NCI-H446 (cell line): ENCODE results near the gene RASAL1.

Experiments used
- DNase-seq, 2 experiments: peaks; one replicate each; lab custom pipeline; 2025; lab: John Stamatoyannopoulos, UW

RASAL1 gene, protein sequence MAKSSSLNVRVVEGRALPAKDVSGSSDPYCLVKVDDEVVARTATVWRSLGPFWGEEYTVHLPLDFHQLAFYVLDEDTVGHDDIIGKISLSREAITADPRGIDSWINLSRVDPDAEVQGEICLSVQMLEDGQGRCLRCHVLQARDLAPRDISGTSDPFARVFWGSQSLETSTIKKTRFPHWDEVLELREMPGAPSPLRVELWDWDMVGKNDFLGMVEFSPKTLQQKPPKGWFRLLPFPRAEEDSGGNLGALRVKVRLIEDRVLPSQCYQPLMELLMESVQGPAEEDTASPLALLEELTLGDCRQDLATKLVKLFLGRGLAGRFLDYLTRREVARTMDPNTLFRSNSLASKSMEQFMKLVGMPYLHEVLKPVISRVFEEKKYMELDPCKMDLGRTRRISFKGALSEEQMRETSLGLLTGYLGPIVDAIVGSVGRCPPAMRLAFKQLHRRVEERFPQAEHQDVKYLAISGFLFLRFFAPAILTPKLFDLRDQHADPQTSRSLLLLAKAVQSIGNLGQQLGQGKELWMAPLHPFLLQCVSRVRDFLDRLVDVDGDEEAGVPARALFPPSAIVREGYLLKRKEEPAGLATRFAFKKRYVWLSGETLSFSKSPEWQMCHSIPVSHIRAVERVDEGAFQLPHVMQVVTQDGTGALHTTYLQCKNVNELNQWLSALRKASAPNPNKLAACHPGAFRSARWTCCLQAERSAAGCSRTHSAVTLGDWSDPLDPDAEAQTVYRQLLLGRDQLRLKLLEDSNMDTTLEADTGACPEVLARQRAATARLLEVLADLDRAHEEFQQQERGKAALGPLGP

DNA sequence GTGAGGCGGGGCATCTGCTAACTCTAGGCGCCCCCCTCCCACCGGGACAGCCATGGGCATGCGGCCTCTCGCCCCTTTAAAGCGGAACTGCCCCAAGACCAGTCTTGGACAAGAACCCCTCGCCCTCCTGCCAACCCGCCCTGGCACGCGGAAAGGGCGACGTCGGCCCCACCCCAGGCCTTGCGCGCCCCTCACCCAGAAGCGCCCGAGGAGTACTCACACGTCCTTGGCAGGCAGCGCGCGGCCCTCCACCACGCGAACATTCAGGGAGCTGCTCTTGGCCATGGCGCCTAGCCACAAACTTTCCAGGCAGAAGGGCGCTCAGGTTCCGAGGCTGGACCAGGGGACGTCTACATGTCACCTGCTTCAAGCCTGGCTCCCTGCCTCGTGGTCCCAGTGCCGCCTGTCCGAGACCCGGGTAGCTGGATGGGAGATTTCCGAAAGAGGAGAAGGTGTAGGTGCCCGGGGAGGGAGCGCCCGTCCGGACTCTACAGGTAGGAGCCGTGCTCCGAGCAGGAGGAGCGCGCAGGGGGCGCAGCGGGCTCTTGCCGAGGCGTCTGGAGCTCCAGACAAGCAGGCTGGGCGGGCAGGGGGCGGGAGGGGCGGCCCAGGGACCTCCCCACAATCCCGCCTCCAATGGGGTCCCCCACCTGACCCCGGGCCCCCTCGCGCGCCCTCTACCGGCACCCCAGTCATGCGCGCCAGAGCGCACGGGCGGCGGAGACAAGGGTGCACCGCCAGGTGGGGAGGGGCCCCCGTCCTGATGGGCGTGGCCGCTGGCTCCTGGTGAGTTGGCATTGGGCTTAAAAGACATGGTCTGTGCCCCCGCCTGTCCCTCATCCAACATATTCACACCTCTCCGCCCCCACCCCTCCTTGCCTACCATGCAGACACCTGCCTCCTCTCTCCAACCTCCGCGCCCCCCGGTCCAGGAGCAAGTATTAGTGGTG lies at the start of gene RASAL1:
Gene RASAL1 (minus strand): TSS at position 584 of the 950 bp plus-strand sequence. CDS start 299 bp downstream, at position 285.
- DNase-seq, result peak in 1 of 2 experiments; percentile 24

DNA sequence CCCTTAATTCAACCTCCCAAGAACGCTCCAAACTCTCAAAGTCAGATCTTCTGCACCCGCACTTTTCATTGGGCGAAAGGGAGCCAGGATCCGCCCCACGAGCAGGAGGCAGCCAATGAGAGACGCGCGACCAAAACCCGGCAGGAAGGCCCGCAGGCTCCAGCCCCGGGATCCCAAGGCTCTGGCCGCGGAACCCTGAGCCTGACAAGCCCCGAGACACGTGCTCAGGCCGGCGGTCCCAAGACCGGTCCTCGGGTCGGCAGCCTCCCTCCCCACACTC lies 49.3 kb upstream of the RASAL1 start:
- peak; percentile 70 to 88 for DNase-seq

DNA sequence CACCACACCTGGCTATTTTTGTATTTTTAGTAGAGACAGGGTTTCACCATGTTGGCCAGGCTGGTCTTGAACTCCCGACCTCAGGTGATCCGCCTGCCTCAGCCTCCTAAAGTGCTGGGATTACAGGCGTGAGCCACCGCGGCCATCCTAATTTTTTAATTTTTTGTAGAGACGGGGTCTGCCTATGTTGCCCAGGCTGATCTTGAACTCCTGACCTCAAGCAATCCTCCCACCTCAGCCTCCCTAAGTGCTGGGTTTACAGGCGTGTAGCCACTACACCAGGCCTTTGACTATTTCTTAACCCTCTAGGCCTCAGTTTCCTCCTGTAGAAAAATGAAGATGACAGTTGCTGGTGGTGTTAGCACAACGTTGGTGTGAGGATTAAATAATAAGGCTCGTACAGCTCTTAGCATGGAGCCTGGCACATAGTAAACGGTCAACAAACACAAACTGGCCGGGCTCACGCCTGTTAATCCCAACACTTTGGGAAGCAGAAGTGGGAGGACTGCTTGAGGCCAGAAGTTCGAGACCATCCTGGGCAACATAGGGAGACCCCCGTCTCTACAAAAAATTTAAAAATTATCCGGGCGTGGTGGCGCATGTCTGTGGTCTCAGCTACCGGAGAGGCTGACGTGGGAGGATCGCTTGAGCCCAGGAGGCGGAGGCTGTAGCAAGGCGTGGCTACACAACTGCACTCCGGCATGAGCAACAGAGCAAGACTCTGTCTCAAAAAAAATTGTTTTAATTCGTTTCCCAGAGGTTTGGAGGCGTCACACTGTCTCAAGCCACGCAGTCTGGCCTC lies 48.7 kb upstream of the RASAL1 start:
- DNase-seq, result peak in 1 of 2 experiments; percentile 70

DNA sequence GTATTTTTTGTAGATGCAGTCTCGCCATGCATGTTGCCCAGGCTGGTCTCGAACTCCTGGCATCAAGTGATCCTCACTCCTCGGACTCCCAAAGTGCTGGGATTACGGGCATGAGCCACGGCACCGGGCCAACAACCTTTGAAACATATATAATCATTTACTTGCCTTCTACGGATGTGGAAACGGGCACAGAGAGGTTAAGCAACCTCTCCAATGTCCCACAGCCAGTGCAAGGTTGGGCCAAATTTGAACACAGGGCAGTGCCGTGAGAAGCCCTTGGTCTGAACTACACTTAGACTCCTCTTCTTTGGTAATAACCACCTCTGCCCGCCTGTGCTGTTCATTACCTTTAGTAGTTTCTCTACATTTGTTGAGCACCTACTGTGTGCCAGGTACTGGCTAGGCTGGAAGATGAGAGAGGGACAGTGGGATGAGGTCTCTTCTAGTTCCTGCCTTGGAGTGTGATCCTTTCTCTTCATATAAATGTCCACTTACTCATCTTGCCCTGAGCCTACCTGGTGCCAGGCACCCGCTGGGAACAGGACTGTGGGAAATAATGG lies 47.5 kb upstream of the RASAL1 start:
- no peak for DNase-seq

DNA sequence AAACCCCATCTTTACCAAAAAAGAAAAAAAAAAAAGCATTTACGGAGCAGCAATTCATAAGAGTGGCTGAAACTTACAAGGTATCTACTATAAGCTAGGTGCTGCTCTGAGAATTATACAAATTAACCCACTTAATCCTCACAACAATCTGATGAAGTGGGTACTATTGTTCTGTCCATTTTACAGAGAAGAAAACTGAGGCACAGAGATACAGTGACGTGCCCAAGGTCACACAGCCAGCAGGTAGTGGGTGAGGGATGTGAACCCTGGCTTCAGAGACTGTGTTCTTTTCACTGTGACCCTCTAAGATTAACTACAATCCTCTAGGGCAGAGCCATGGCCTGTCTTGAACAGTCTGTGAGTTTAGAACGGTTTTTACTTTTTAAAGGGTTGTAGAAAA lies 46.4 kb upstream of the RASAL1 start:
- no peak for DNase-seq

DNA sequence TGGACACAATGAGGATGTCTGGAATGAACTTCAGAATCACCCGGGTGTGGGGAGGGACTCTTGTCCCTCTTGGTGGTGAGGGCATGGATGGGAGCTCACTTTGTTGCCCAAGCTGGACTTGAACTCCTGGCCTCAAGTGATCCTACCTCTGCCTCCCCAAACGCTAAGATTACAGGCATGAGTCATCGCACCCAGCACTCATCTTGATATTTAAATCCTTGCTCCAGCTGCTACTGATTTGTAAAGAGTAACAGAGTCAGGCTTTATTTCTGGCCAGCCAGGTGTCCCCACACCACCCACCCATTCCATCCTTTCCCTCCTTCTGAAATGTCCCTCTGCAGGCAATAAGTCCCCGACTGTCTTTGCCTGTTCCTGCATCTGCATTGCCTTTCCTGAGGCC lies 44.8 kb upstream of the RASAL1 start:
- DNase-seq, result no peak

DNA sequence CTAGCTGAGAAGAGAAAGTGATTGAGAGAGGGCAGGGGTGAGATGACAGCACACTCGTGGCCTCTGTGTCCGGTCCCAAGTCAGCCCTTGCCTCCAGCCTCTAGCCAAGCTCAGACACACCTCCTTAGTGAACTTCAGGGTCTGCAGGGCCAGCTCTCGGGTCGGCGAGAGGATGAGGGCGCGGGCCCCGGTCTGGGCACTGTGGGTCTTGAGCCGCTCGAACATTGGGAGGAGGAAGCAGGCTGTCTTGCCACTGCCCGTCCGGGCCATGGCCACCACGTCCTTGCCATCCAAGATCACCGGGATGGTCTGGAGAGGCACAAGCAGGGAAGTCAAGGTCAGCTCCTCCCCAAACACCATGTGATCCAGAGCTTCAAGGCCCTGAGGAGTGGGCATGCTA lies 43.5 kb upstream of the RASAL1 start:
- no peak for DNase-seq

DNA sequence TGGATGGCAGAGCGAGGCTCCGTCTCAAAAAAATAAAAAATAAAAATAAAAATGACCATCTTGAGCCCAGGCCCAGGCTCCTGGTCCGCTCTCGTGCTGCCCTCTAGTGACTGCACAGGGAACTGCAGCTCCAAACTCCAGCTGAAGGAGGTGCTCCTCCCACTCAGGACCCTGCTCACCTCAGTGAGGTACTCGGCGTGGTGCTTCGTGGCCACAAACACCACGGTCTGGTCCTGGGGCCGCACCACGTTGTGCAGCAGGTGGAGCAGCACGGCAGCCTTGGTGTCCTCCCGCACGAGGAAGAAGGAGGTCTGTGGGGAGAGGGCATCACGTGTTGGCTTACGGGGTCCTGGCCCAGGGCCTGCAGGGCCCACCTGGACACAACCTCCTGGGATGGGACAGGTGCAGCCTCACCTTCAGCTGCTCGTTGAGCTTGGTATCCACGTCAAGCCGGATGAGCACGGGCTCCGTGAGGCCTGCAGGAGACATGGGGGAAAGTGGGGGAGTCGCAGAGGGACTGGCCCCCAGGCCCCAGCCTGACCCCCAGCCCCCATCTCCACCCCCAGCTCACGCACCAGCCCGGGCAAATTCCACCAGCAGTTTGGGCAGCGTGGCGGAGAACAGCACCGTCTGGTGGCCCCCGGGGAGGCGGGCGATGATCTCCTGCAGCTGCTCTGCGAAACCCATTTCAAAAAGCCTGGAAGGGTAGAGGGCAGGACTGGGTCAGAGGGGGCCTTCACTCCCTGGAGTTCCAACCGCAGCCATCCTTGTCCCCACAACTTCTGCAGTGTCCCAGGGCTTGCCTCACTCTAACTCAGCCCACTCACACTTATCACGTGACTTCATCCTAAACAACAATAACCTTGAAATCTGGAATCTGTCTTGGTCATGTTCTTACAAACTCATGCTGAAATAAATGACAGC lies 39.2 kb upstream of the RASAL1 start:
- DNase-seq, result peak; percentile 13 to 71

DNA sequence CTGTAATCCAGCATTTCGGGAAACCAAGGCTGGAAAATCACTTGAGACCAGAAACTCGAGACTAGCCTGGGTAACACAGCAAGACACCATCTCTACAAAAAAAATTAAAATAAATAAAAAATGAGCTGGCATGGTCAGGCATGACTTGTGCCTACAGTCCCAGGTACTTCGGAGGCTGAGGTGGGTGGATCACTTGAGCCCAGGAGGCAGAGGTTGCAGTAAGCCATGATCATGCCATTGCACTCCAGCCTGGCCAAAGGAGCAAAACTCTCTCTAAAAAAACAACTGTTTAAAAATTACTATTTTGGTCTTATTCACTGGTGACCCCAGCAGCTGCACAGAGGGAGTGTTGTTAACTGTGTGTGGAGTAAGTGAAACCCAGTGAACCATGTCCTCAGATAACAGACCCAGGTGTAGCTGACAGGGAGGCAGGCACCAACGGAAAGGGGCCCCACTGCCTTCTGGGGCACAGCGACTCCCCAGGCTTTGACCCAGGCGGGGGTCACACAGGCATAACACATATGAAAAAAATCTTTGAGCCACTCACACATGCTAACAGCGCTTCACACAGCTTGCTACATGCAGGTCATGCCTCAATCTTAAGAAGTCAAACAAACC lies 37.6 kb upstream of the RASAL1 start:
- DNase-seq, result no peak

DNA sequence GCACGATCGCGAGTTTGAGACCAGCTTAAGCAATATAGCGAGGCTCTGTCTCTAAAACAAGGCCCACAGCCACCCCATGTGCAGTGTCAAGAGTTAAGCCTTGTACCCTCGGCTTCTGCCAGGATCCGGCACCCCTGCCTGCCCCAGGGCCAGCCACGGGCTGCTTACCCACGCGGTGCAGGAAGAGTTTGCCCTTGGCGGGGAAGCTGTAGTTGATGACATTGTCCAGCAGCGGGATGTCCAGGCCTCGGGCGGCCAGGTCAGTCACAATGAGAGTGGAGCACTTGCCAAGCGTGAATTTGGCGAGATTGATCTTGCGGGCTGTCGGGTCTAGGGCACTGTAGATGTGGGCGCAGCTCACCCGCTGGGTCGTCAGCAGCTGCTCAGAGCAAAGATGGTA lies 36.6 kb upstream of the RASAL1 start:
- no peak for DNase-seq

DNA sequence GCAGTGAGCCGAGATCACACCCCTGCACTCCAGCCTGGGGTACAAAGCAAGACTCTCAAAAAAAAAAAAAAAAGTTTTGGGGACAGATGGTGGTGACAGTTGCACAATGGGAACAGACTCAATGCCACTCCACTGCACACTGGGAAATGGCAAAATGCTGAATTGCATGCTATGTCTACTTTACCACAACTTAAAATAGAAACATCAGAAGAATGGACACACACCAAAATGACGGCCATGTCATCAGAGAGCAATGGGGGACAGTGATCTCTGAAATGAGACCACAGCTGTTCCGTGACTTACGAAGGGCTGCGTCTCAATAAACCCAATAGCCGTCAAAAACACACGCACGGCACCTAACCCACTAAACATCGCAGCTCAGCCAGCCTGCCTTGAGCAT lies 36.0 kb upstream of the RASAL1 start:
- no peak for DNase-seq

DNA sequence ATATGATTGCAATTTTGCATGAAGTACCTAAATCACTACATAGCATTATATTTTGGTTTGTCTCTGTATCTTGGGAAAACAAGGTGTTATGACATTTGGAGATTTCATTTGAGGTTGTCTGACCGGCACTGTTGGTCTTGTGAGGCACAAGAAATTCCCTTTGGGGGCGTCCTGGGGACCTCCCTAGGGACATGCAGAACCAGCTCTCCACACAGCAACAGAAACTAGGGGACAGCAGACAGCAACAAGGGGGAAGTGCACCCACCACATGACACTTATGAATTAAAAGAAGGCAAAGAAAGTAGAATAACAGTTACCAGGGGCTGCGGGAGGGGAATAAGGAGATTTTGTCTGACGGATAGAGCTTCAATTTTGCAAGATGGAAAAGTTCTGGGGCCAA lies 35.4 kb upstream of the RASAL1 start:
- no peak for DNase-seq

DNA sequence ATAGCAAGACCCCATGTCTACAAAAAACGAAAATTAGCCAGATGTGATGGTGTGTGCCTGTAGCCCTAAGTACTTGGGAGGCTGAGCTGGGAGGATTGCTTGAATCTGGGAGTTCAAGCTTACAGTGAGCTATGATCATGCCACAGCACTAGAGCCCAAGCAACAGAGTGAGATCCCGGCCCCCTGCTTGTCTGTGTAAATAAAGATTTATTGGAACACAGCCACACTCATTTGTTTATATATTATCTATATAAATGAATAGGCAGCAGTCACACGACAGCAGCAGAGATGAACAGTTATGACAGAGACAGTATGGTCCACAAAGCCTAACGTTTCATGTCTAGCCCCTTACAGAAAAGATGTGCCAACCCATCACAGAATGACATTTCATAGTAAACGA lies 34.9 kb upstream of the RASAL1 start:
- no peak for DNase-seq

DNA sequence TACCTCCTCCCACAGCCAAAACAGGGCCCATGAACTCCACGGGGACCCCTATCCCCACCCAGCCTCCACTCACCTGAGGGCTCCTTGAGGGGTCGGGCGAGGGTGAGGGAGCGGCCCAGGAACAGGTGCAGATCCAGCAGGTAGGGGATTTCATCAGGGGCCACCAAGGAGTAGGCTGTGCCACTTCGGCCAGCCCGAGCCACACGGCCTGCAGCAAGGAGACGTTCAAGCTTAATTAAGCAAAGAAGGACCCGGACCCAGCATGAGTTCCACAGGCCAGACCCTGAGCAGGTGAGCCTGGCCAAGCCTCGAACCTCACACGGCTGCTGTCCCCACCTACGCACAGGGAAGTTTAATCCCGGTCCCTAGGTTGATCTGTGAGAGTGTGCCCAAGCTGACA lies 34.1 kb upstream of the RASAL1 start:
- DNase-seq, result no peak

DNA sequence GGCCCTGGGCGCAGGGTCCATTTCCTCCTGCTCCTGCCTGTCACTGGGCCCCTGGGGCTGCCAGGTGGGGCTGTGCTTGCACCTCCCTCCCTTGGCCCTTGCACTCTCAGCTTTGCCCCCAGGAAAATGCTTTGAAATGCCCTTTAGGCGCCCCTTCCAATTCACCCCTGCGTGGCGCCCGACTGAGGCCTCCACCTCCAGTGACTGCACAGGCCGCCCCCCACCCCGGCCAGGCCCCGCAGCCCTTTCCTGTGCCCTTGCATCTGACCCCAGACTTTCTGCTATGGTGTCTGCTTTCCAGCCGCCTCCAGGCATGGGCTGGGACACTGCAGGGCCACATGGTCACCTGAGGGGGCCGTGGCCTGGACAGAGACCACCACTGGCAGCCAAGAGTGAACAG lies 32.3 kb upstream of the RASAL1 start:
- DNase-seq, result no peak

DNA sequence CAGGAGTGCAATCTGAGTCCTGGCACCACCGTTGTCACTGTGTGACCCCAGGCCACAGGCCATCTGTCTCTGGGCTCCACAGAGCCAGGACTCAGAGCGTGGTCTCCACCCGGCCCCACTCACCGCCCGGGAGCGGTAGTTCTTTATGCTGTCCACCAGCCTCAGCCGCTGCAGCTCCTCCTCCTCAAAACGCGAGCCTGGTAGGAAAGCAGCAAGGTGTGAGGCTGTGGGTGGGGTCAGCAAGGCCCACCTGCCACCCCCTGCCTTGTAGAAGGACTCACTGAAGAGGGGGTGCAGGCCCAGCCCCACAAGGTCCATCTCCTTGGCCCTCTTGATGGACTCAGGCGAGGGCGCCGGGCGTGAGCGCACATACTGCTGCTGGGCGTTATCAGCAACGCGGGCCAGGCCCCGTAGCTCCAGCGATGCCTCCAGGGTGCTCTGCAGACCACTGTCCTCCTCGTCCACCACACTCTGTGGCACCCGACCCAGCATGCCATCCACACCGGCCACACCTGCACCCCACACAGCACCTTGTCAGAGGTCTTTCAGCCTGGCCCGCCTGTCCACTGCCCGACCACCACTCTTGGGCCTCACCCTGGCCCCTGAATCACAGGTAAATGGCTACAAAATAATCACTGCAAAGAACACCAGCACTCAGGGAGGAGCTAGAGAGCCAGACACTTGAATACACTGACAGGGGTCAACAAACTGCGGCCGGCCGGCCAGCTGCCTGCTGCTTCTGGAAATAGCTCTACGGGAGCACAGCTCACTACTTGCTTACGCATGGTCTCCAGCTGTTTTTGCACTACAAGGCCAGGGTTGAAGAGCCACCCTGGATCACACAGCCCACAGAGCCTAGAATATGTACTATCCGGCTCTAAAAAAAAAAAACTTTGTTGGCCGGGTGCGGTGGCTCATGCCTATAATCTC lies 30.2 kb upstream of the RASAL1 start:
- no peak for DNase-seq

DNA sequence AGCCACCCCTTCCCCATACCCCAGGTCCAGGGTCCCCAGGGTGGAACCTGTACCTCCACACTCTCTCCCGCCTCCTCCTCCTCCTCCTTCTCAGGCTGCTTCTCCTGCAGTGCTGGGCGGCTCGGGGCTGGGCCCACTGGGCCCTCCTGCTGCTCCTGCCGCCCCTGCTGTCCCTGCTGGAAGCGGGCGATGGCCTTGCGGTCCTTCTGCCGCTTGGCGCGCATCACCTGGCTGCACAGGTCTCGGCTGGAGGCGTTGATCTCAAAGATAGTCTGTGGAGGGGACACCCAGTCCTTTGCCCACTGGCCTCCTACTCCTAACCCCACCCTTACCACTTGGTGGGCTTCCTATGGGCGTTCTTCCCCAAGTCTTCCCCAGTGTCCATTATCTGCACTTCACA lies 28.5 kb upstream of the RASAL1 start:
- DNase-seq, result no peak

DNA sequence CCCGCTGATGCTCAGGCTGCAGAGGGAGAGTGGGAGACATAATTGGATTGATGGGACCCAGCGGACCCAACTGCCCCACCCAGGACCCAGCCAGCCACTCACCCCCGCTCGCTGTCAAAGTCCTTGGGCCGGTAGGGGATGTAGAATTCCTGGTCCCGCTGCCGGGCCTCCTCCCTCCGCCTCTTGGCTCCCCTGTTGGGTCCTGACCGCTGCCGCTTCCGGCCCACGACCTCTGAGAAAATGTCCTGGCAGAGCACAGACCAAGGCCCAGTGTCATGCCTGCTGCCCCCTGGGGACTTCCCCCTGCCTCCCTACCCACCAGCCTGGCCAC lies 27.4 kb upstream of the RASAL1 start:
- DNase-seq, result no peak
